ENCODE results near the gene BICD2.

The BICD2 gene

GRCh38 chr9:92728831-92729734 is 35.5 kb downstream of the BICD2 start:
- no peak for DNase-seq (ENCODE audit: low read depth, low spot score)
- in situ Hi-C loops (cut with HindIII; ENCODE audit: low sequenced_read_pairs): no loop called here
- H3K4me3 ChIP-seq (ENCODE audit: low read depth, low read length): no peak overlapping the region
- TF ChIP-seq, protein P1, sequence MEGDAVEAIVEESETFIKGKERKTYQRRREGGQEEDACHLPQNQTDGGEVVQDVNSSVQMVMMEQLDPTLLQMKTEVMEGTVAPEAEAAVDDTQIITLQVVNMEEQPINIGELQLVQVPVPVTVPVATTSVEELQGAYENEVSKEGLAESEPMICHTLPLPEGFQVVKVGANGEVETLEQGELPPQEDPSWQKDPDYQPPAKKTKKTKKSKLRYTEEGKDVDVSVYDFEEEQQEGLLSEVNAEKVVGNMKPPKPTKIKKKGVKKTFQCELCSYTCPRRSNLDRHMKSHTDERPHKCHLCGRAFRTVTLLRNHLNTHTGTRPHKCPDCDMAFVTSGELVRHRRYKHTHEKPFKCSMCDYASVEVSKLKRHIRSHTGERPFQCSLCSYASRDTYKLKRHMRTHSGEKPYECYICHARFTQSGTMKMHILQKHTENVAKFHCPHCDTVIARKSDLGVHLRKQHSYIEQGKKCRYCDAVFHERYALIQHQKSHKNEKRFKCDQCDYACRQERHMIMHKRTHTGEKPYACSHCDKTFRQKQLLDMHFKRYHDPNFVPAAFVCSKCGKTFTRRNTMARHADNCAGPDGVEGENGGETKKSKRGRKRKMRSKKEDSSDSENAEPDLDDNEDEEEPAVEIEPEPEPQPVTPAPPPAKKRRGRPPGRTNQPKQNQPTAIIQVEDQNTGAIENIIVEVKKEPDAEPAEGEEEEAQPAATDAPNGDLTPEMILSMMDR (IDR thresholded peaks at IDR 0.05; ENCODE audit: low read depth, low read length): peak; percentile 65

GRCh38 chr9:92727716-92728700 is 36.6 kb downstream of the BICD2 start:
- TF ChIP-seq, protein P1 (IDR thresholded peaks at IDR 0.05; ENCODE audit: low read depth, low read length): no peak
- H3K4me3 ChIP-seq (ENCODE audit: low read depth, low read length): no peak overlapping the region
- no peak for DNase-seq (ENCODE audit: low read depth, low spot score)
- in situ Hi-C loops (cut with HindIII; ENCODE audit: low sequenced_read_pairs): no loop called here

DNA sequence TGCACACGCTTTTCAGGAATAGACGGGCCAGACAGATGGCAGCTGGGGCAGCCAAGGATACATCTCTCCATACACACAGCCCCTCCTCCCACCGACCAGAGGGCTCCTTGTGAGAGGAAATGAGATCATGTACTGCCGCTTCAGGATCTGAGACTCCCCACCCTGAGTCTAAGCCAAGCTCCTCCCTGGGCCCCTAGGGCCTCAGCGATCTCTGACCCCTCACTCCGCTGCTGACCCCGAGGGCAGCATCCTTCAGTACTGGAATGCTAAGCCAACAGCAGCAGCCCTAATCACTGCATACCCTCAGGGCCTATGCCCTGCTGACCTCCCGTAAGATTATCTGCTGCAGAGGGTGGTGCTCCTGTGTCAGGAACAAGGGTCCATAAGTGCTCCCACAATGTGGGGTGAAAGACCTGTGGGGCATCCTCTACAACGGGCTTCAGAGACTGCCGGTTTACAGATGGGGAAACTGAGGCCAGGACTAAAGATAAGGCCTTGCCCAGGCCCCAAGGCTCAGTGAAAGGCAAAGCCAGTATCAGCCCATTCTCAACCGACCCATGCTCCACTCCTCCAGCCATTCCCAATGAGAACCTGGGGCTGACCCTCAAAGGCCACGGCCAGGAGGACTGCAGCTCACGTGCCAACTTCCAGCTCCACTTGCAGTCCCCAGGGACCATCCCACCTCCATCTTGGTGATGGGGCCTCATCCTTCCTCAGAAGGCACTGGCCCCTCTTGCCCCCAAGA is 37.5 kb downstream of the BICD2 start:
- TF ChIP-seq, protein P1 (IDR thresholded peaks at IDR 0.05; ENCODE audit: low read depth, low read length): no peak
- H3K4me3 ChIP-seq (ENCODE audit: low read depth, low read length): no peak overlapping the region
- in situ Hi-C loops (cut with HindIII; ENCODE audit: low sequenced_read_pairs): no loop called here
- peak; percentile 31 for DNase-seq (ENCODE audit: low read depth, low spot score)

DNA sequence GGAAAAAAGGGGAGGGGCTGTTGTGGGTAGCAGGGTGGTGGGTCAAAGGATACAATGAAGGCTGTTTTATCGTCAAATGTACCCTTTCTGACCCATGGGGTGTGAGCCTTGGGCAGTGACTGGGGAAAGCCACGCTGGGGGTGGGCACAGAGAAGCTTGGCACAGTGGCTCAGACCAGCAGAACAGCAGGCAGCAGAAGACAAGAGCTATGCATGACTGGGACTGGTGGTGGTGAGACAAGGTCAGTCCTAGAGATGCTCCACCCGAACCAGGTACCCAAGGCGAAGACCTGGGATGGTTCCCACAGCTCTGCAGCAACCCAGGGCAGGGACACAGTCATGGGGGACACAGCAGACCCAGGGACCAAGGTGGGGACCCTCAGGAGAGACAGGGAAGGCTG is 38.3 kb downstream of the BICD2 start:
- no peak for DNase-seq (ENCODE audit: low read depth, low spot score)
- in situ Hi-C loops (cut with HindIII; ENCODE audit: low sequenced_read_pairs): no loop called here
- TF ChIP-seq, protein P1 (IDR thresholded peaks at IDR 0.05; ENCODE audit: low read depth, low read length): no peak
- H3K4me3 ChIP-seq (ENCODE audit: low read depth, low read length): no peak overlapping the region

GRCh38 chr9:92725766-92726165 is 38.9 kb downstream of the BICD2 start:
- TF ChIP-seq, protein P1 (IDR thresholded peaks at IDR 0.05; ENCODE audit: low read depth, low read length): no peak
- in situ Hi-C loops (cut with HindIII; ENCODE audit: low sequenced_read_pairs): no loop called here
- no peak overlapping the region for H3K4me3 ChIP-seq (ENCODE audit: low read depth, low read length)
- no peak for DNase-seq (ENCODE audit: low read depth, low spot score)

- TF ChIP-seq, protein P1 (IDR thresholded peaks at IDR 0.05; ENCODE audit: low read depth, low read length): no peak
- DNase-seq (ENCODE audit: low read depth, low spot score): no peak
- in situ Hi-C loops (cut with HindIII; ENCODE audit: low sequenced_read_pairs): no loop called here
- H3K4me3 ChIP-seq (ENCODE audit: low read depth, low read length): no peak overlapping the region
These were observed 39.4 kb downstream of the BICD2 start for GRCh38 chr9:92725266-92725545.

Measured in astrocyte of the spinal cord (primary cell).